HCT116 (cell line): ENCODE data around the gene VEPH1. TPM values are rescaled to one million over a fixed set of nuclear protein-coding genes. Genes with fewer than 3 reads are reported as not detected.

Experiments used
- ATAC-seq: fragments of 200-7000 bp; cut with Tn5 transposase; 2 replicates; pipeline ENCODE4 v1.9.1; 2020; ENCODE audit warnings: mild to moderate bottlenecking, moderate library complexity
- BruUV-seq: library from RNA; stranded (reverse); fragments of 400-500 nt; replicated peaks from 2 replicates; lab custom pipeline; 2021; lab: Mats Ljungman, UMichigan
- CTCF ChIA-PET: fragments of 300-600 bp; sonication (Branson Sonifier 250); formaldehyde crosslinking; loops from one replicate; lab custom pipeline; 2021; ENCODE audit warnings: antibody characterized with exemption; lab: Charles Lee
- POLR2A ChIA-PET: fragments of 300-600, 350-600 bp; sonication (Branson Sonifier 250); formaldehyde crosslinking; loops from one replicate; lab custom pipeline; 2021; ENCODE audit warnings: antibody characterized with exemption; lab: Charles Lee
- RAD21 ChIA-PET, 2 experiments: fragments of 300-600 bp; sonication (Branson Sonifier 250); formaldehyde crosslinking; loops; one replicate each; lab custom pipeline; 2023; ENCODE audit warnings: low total read pairs in 2 of 2; ENCODE audit not compliant: uncharacterized antibody in 2 of 2, unreplicated experiment in 2 of 2, low non-redundant PET in 1 of 2; lab: Charles Lee
- DNase-seq: peaks from one replicate; pipeline ENCODE4 v3.0.0-alpha.2; 2010; ENCODE audit warnings: low read depth, low spot score
- H2AFZ ChIP-seq: fragments of 200-600 bp; shearing (Covaris generic), sonication (generic); 2 replicates; pipeline ENCODE4 v1.6.1; 2017; ENCODE audit warnings: low read depth, mixed run types, mixed read lengths, antibody characterized with exemption, low read length; ENCODE audit not compliant: poor library complexity, severe bottlenecking
- H3K27ac ChIP-seq: 2 replicates; pipeline ENCODE4 v1.5.1; 2012; ENCODE audit warnings: low read depth, low read length
- H3K27me3 ChIP-seq: fragments of 200-600 bp; sonication (generic); 2 replicates; pipeline ENCODE4 v1.6.1; 2016; ENCODE audit warnings: mixed run types, low read length, mixed read lengths; ENCODE audit not compliant: insufficient read depth
- H3K36me3 ChIP-seq, 2 experiments: fragments of 200-500 bp in 1 of 2; fragments of 200-600 bp in 1 of 2; sonication (Bioruptor generic) in 1 of 2; sonication (generic) in 1 of 2; 2 replicates each; pipeline versions ENCODE4 v1.5.1 to v1.6.1; 2014 to 2016; ENCODE audit warnings: low read length in 2 of 2, inconsistent platforms in 1 of 2, mixed read lengths in 1 of 2, mixed run types in 1 of 2; ENCODE audit not compliant: insufficient read depth in 2 of 2, control insufficient read depth in 1 of 2
- H3K4me1 ChIP-seq, 2 experiments: fragments of 200-600 bp in 1 of 2; sonication (generic) in 1 of 2; 2 replicates each; pipeline versions ENCODE4 v1.5.1 to v1.6.1; 2012 to 2017; ENCODE audit warnings: low read length in 2 of 2, inconsistent platforms in 1 of 2, mild to moderate bottlenecking in 1 of 2, mixed read lengths in 1 of 2, mixed run types in 1 of 2, moderate library complexity in 1 of 2; ENCODE audit not compliant: insufficient read depth in 2 of 2, control insufficient read depth in 1 of 2
- H3K4me2 ChIP-seq: fragments of 200-600 bp; sonication (generic); 2 replicates; pipeline ENCODE4 v1.6.1; 2017; ENCODE audit warnings: mixed run types, low read length, mixed read lengths
- H3K4me3 ChIP-seq, 2 experiments: fragments of 200-600 bp in 1 of 2; sonication (generic) in 1 of 2; replicated peaks in 1 of 2; 2 replicates each; pipeline ENCODE4 v1.5.1; 2011 to 2016; ENCODE audit warnings: low read length in 2 of 2, control low read depth in 1 of 2, low read depth in 1 of 2, mild to moderate bottlenecking in 1 of 2, mixed read lengths in 1 of 2, mixed run types in 1 of 2
- H3K79me2 ChIP-seq: fragments of 200-600 bp; sonication (generic); 2 replicates; pipeline ENCODE4 v1.6.1; 2017; ENCODE audit warnings: mild to moderate bottlenecking, mixed run types, low read length, moderate library complexity, mixed read lengths; ENCODE audit not compliant: insufficient read depth
- H3K9ac ChIP-seq: fragments of 200-600 bp; sonication (generic); 2 replicates; pipeline ENCODE4 v1.6.1; 2016; ENCODE audit warnings: low read length, mixed read lengths
- H3K9me2 ChIP-seq: fragments of 200-600 bp; sonication (generic), shearing (Covaris generic); 2 replicates; pipeline ENCODE4 v1.6.1; 2017; ENCODE audit warnings: mixed run types, mild to moderate bottlenecking, moderate library complexity; ENCODE audit not compliant: insufficient read depth
- H3K9me3 ChIP-seq, 2 experiments: fragments of 200-500 bp in 1 of 2; fragments of 200-600 bp in 1 of 2; sonication (Bioruptor generic) in 1 of 2; sonication (generic) in 1 of 2; 2 replicates each; pipeline ENCODE4 v1.6.1; 2014 to 2017; ENCODE audit warnings: low read length in 2 of 2, mixed read lengths in 2 of 2, inconsistent platforms in 1 of 2, low read depth in 1 of 2, mild to moderate bottlenecking in 1 of 2, mixed run types in 1 of 2, moderate library complexity in 1 of 2; ENCODE audit not compliant: control insufficient read depth in 1 of 2, insufficient read depth in 1 of 2
- H4K20me1 ChIP-seq: fragments of 200-600 bp; sonication (generic), shearing (Covaris generic); 2 replicates; pipeline ENCODE4 v1.6.1; 2017; ENCODE audit warnings: mixed run types, mild to moderate bottlenecking, moderate library complexity; ENCODE audit not compliant: insufficient read depth
- CEBPB ChIP-seq: IDR thresholded peaks from 2 replicates; pipeline ENCODE4 v1.6.1; 2012; ENCODE audit warnings: low read depth
- EGR1 ChIP-seq: IDR thresholded peaks from 2 replicates; pipeline ENCODE4 v1.6.1; 2012; ENCODE audit warnings: low read depth
- ELF1 ChIP-seq: IDR thresholded peaks from 2 replicates; pipeline ENCODE4 v1.6.1; 2012; ENCODE audit warnings: low read depth, borderline replicate concordance
- EZH2 ChIP-seq: fragments of 200-600 bp; sonication (generic); IDR thresholded peaks from 2 replicates; pipeline ENCODE4 v1.6.1; 2017; ENCODE audit warnings: antibody characterized with exemption, mixed run types
- EZH2phosphoT487 ChIP-seq: fragments of 200-600 bp; IDR thresholded peaks from 2 replicates; pipeline ENCODE4 v1.6.1; 2018; ENCODE audit warnings: antibody characterized with exemption, borderline replicate concordance
- FOSL1 ChIP-seq: IDR thresholded peaks from 2 replicates; pipeline ENCODE4 v1.6.1; 2012; ENCODE audit warnings: low read depth
- RAD21 ChIP-seq: IDR thresholded peaks from 2 replicates; pipeline ENCODE4 v1.6.1; 2012; ENCODE audit warnings: low read depth, mild to moderate bottlenecking
- REST ChIP-seq: IDR thresholded peaks from 2 replicates; pipeline ENCODE4 v1.6.1; 2012; ENCODE audit warnings: low read depth
- SIN3A ChIP-seq: IDR thresholded peaks from 2 replicates; pipeline ENCODE4 v1.6.1; 2012; ENCODE audit warnings: low read depth
- SP1 ChIP-seq: IDR thresholded peaks from 2 replicates; pipeline ENCODE4 v1.6.1; 2012; ENCODE audit warnings: low read depth
- SRF ChIP-seq: IDR thresholded peaks from 2 replicates; pipeline ENCODE4 v1.6.1; 2012; ENCODE audit warnings: low read depth
- YY1 ChIP-seq: IDR thresholded peaks from 2 replicates; pipeline ENCODE4 v1.6.1; 2011; ENCODE audit warnings: low read length, low read depth, moderate library complexity, mild to moderate bottlenecking; ENCODE audit not compliant: insufficient replicate concordance; ENCODE audit errors: extremely low read depth
- ZNF274 ChIP-seq: fragments of 200-500 bp; sonication (Bioruptor generic); IDR thresholded peaks from 2 replicates; pipeline ENCODE4 v1.6.1; 2014; ENCODE audit warnings: mild to moderate bottlenecking, low read depth, low read length, inconsistent platforms
- intact Hi-C: fragments of 100-400 bp; cut with micrococcal nuclease; formaldehyde crosslinking; loops from 2 replicates; pipeline ENCODE4 v1.10.0; 2022
- total RNA-seq: library from RNA; stranded (reverse); gene quantifications from one replicate; pipeline ENCODE4 v1.2.1, GENCODE V29; 2021; ENCODE audit not compliant: unreplicated experiment
- TF ChIP-seq, protein P1 (sequence below): IDR thresholded peaks from 2 replicates; pipeline ENCODE4 v1.6.1; 2012

Gene VEPH1
- total RNA-seq, 1 experiment from 2014 or later: 4.9 TPM

DNA sequence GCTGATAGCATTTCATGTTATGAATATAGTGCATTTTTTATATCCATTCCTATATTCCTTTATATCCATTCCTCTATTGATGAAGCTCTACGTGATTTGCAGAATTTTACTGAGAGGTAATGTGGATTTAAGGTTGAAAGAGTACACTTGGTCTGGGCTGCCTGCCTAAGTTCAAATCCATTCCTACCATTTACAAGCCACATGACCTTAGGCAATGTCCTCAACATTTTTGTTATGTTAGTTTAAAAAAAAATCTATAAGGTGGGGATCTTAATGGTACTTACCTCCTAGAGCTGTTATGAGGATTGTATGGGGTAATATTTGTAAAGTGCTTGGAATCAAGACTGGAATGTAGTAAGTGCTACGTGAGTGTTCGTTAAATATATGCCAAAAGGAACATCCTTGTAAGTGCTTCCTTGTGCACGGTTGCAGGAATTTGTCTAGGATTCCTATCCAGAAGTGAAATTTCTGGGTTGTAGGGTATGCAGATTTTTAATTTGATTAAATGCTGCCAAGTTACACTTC lies 11.2 kb upstream of the VEPH1 start:
- H3K9me3 ChIP-seq: no peaks in the 10 kb centered on the region
- no peak overlapping the region for H2AFZ ChIP-seq
- H3K36me3 ChIP-seq: no peaks in the 10 kb centered on the region
- H3K9ac ChIP-seq: no peak overlapping the region
- no peaks in the 10 kb centered on the region for H4K20me1 ChIP-seq
- intact Hi-C loops: no loop called here
- POLR2A ChIA-PET: no interaction called here
- H3K4me1 ChIP-seq: no peaks in the 10 kb centered on the region
- H3K9me2 ChIP-seq: peaks cover 4% of the 10 kb centered on the region; the same call in 1 of the 2 replicates
- DNase-seq (no peak), ATAC-seq (no peak)
- H3K79me2 ChIP-seq: no peaks in the 10 kb centered on the region
- no peak overlapping the region for H3K4me3 ChIP-seq
- no peaks in the 10 kb centered on the region for H3K27me3 ChIP-seq
- RAD21 ChIA-PET: no interaction called here
- CTCF ChIA-PET: no interaction called here
- TF ChIP-seq SRF: no peak
- TF ChIP-seq ELF1: no peak
- no peak for TF ChIP-seq EGR1
- no peak for TF ChIP-seq RAD21
- no peak for TF ChIP-seq SP1
- no peak for TF ChIP-seq CEBPB
- TF ChIP-seq SIN3A: no peak
- TF ChIP-seq EZH2: no peak
- TF ChIP-seq, protein P1, sequence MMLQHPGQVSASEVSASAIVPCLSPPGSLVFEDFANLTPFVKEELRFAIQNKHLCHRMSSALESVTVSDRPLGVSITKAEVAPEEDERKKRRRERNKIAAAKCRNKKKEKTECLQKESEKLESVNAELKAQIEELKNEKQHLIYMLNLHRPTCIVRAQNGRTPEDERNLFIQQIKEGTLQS: no peak
- no peak for TF ChIP-seq FOSL1
- TF ChIP-seq REST: no peak
- no peak for TF ChIP-seq YY1
- TF ChIP-seq EZH2phosphoT487: no peak
- TF ChIP-seq ZNF274: no peak
- no TSS peak for BruUV-seq
- no peak overlapping the region for H3K27ac ChIP-seq
- H3K4me2 ChIP-seq: no peak overlapping the region
